Activated CD4-positive, alpha-beta T cell treated with anti-CD3 and anti-CD28 coated beads for 48 hours (primary cell): ENCODE measurements around the gene MAN1C1.

Experiments used
- DNase-seq: peaks from one replicate; pipeline ENCODE4 v3.0.0-alpha.2; 2020

The MAN1C1 gene

GRCh38 chr1:25785333-25786067 lies 168.9 kb downstream of the MAN1C1 start:
- no peak for DNase-seq

DNA sequence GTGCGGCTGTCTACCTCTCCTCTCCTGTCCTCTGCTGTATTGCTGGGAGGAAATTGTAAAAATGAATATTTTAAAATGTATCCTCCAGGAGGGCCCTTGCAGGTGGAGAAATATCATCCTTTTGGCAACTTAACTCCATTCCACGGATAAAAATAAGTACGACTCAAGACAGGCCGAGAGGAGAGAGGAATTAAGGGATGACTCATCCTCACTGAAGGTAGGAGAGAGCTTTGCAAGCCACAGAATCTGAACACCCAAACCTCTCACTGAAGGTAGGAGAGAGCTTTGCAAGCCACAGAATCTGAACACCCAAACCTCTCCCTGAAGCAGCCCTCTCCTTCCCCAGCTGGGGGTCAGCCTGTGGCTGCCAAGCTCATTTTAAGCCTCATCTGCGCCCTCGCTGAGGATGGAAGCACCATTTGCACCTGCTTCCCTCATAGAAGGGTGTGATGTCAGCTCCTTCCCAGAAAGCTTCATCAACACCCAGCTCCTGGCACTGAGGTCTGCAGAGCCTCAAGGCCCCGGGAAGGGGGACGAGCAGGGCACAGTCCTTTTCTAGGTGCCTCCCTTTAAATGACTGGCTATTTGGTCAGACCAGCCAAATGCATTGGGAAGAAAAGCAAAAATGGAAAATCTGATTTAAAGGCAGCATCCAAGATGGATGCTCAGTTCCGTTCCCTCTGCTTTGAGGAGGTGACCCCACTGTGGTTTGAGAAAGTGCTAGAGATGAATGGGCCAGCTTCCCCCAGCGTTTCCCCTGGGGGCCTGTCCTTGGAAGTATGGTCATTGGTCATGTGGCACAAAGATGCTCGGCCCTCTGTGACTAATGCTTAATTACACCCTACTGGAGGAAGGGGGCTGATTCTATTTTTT lies 170.5 kb downstream of the MAN1C1 start:
- DNase-seq = no peak

DNA sequence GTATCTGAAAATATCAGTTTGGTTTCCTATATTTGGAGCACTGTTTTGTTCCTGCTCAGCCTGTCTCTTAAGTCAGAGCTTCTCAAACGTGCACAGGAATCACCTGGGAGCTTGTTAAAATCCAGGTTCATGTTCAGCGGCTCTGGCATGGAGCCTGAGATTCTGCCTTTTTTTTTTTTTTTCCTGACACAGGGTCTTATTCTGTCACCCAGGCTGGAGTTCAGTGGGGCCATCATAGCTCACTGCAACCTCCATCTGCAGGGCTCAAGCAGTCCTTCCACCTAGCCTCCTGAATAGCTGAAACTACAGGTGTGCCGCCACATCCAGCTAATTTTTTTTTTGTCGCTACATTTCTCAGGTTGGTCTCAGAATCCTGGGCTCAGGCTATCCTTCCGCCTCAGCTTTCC lies 171.2 kb downstream of the MAN1C1 start:
- no peak for DNase-seq

GRCh38 chr1:25790472-25790871 lies 173.9 kb downstream of the MAN1C1 start:
- no peak for DNase-seq

DNA sequence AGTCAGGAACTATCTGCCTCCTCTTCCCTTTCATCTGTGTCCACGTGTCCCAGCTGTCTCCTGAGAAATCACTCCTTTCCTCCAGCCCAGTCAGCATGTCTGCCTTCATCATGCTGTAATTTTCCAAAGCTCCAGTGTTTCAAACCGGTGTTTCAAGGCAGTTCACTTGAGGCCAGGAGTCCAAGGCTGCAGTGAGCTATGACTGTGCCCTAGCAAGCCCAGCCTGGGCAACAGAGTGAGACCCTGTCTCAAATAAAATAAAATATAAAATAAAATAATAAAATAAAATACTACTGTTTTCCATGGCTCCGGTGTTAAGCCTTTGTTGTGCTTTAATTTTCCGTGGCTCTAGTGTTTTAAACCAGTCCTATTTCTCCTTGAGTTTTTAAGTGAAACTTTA lies 175.5 kb downstream of the MAN1C1 start:
- DNase-seq = no peak

DNA sequence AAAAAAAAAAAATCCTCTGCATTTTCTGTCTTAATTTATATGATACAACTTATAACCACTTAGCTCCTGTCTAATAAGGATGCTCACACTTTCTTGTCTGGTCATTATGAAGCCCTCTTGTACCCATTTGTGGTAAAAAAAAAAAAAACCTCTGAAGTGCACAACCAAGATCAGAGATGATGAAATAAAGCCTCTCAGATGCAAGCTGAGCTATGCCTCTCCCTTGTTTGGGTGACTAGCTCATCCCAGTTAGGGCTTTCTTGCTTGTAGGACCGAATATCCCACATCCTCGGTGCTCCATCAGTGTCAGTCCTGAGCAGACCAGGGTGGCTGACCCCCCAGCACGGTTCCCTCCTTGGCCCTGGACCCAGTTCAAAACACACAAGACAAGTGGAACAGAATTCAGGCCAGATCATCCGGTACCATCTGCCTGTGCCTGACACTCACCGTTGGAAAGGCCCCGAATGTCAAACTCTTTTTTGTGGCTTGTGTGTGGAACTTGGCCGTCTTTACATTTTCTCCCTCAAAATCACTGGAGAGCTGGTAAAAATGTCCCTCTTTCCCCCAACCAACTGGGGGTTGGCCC lies 177.1 kb downstream of the MAN1C1 start:
- no peak for DNase-seq

- DNase-seq = no peak
Measured at GRCh38 chr1:25794325-25794724, 177.7 kb downstream of the MAN1C1 start.

- DNase-seq = no peak
Measured at GRCh38 chr1:25795211-25795610, 178.6 kb downstream of the MAN1C1 start.

GRCh38 chr1:25795946-25796810 lies 179.6 kb downstream of the MAN1C1 start:
- peak; percentile 72 for DNase-seq

DNA sequence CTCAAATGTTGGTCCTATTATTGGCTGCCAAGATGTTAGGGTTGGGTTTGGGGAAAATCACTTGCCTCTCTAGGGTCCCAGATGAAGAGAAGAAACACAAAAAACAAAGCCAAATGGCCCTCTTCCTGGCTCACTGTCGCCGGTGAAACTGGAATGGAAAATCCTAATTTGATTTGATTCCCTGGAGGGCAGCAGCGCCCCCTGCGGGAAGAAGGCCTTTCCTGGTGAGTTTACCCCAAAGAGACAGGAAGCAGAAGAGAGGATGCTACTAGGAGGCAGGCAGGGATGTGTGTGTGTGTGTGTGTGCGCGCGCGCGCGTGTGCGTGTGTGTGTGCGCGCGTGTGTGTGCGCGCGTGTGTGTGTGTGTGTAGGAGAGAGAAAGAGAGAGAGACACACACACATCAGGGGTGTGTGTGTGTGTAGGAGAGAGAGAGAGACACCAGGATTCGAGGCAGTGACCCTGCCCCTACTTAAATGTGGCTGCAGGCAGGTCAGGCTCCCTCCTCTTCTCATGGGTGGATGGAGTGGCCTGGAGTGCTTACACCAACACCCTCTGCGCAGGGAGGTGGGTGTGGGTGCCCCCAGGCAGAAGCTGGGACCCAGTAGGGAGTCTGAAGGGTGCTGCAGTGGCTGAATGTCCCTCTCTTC lies 180.3 kb downstream of the MAN1C1 start:
- DNase-seq = peak; percentile 92

- peak; percentile 69 for DNase-seq
Measured at GRCh38 chr1:25797939-25798338, 181.3 kb downstream of the MAN1C1 start.

DNA sequence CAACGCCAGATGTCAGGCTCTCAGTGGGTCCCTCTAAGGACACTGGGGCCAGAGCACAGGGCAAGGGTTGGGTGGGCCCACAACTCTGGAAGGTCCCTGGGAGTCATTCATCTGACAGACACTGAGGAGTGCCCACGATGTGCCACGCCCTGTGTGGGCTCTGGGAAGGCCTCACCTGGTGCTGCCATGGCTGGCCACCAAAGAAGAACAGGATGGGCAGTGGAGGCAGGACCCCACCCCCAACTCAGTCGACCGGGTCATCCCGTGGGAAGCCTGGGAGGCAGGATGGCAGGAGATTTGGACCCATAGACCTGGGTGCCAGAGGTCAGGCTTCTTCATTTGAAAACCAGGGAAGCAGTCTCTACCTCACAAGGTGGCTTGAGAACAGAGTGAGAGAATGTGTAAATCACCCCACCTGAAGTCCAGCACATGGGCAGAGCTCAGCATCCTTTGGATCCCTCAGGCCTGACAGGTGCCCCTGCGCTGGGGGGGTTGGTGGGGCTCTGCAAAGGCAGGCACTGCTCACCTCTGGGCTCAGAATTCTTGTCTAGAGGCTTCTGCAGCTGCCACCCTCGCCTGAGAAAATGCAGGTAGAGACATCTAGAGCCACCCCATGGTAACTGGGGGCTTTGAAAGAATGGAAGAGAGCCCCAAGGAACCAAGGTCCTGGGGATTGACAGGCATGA lies 182.2 kb downstream of the MAN1C1 start:
- no peak for DNase-seq

GRCh38 chr1:25799352-25799934 lies 182.9 kb downstream of the MAN1C1 start:
- no peak for DNase-seq

GRCh38 chr1:25799935-25800702 lies 183.5 kb downstream of the MAN1C1 start, which contains the start of gene SELENON:
Gene SELENON (plus strand): TSS chr1:25800193. CDS start chr1:25800231, 38 bp downstream.
- DNase-seq = peak; percentile 32

DNA sequence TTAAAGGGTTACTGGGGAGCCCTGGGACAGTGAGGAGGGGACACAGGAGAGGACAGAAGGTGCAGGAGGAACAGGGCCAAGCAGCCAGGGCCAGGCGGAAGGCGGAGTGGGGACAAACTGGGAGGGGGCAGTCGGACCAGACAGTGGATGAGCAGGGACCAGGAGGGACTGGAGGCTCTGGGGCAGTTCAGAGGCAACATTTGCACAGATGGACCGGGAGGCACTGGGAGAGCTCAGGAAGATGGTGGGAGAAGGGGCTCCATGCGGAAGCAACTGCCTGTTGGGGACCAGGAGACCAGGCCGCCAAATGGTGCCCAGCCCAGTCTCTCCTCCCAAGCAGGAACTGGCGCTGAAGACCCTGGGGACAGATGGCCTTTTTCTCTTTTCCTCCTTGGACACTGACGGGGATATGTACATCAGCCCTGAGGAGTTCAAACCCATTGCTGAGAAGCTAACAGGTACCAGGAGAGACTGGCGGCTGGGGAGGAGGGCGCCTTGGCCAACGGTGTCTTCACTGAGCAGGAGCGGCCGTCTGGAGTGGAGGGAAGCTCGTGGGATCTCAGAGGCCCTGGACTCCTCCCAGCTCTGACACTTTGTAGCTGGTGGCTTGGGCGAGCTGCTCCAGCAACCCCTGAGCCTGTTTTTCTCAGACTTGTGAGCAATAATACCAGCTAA lies 184.2 kb downstream of the MAN1C1 start:
- DNase-seq = no peak

DNA sequence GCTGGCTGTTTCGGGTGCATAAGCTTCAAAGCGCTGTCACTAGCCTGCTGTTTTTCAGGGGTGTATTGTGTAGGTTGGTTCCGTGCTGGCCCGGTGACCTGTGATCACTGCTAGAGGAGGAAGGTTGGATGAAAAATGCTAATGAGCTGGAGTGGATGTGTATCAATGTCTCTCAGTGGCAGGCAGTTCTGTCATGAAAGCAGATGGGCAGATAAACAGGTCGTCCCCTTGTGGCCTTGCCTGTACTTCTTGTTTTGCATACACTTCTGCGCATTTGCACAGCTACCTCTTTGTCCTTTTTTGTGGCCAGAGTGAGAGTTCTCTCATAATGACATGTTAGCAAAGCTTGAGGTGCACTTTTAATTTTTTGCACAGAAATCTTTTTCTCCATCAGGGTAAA lies 186.3 kb downstream of the MAN1C1 start:
- DNase-seq = peak; percentile 29

- no peak for DNase-seq
Measured at GRCh38 chr1:25803368-25803767, 186.8 kb downstream of the MAN1C1 start.

- peak; percentile 65 for DNase-seq
Measured at GRCh38 chr1:25804244-25804963, 187.8 kb downstream of the MAN1C1 start.
